IMR-90 (cell line): ENCODE measurements around the gene ZNF559. TPM values are rescaled to one million over a fixed set of nuclear protein-coding genes. Genes with fewer than 3 reads are reported as not detected.
"Not testable (repeated sequence)": the region's sequence is repeated elsewhere in the genome, so short reads cannot be mapped to it uniquely, and the experiment has no call there.

Experiments used
- ATAC-seq: fragments of 200-7000 bp; cut with Tn5 transposase; 2 replicates; pipeline ENCODE4 v1.9.1; 2020; ENCODE audit warnings: low read depth, mild to moderate bottlenecking, moderate library complexity
- BruUV-seq: library from RNA; stranded (reverse); fragments of 400-500 nt; replicated peaks from 2 replicates; lab custom pipeline; 2021; lab: Mats Ljungman, UMichigan
- CTCF ChIA-PET: fragments of 300-600 bp; formaldehyde crosslinking; extraction: SDS; loops from one replicate; lab custom pipeline; 2021; ENCODE audit warnings: antibody characterized with exemption; lab: Yijun Ruan, JAX
- POLR2A ChIA-PET: fragments of 300-600 bp; sonication (Branson Sonifier 250); formaldehyde crosslinking; loops from one replicate; lab custom pipeline; 2022; ENCODE audit warnings: antibody characterized with exemption; ENCODE audit not compliant: unreplicated experiment; lab: Charles Lee
- DNase-seq: peaks from one replicate; pipeline ENCODE4 v3.0.0; 2013
- H2AFZ ChIP-seq: replicated peaks from 2 replicates; pipeline ENCODE3; 2013; ENCODE audit warnings: low read length, mild to moderate bottlenecking; ENCODE audit not compliant: poor library complexity
- H2AK5ac ChIP-seq: 2 replicates; pipeline ENCODE4 v1.6.1; 2013; ENCODE audit warnings: low read depth, low read length, inconsistent platforms
- H2AK9ac ChIP-seq: replicated peaks from 2 replicates; pipeline ENCODE3; 2013; ENCODE audit warnings: mild to moderate bottlenecking, low read depth, low read length, moderate library complexity; ENCODE audit not compliant: poor library complexity
- H2BK120ac ChIP-seq: 2 replicates; pipeline ENCODE4 v1.6.1; 2013; ENCODE audit warnings: low read depth, low read length, inconsistent platforms
- H2BK15ac ChIP-seq: 3 replicates; pipeline ENCODE4 v1.6.1; 2013; ENCODE audit warnings: low read depth, low read length, inconsistent platforms
- H2BK20ac ChIP-seq: 2 replicates; pipeline ENCODE4 v1.6.1; 2013; ENCODE audit warnings: low read depth, mild to moderate bottlenecking, inconsistent platforms, low read length, moderate library complexity
- H2BK5ac ChIP-seq: 2 replicates; pipeline ENCODE4 v1.6.1; 2013; ENCODE audit warnings: mild to moderate bottlenecking, low read depth, low read length, inconsistent platforms; ENCODE audit not compliant: poor library complexity, severe bottlenecking
- H3K14ac ChIP-seq: replicated peaks from 2 replicates; pipeline ENCODE4 v1.6.1; 2013; ENCODE audit warnings: low read depth, low read length, inconsistent platforms
- H3K18ac ChIP-seq: 2 replicates; pipeline ENCODE4 v1.6.1; 2013; ENCODE audit warnings: low read depth, low read length, control low read depth
- H3K23ac ChIP-seq: 2 replicates; pipeline ENCODE4 v1.6.1; 2013; ENCODE audit warnings: low read depth, low read length, inconsistent platforms
- H3K27ac ChIP-seq: 2 replicates; pipeline ENCODE4 v1.5.1; 2013; ENCODE audit warnings: mild to moderate bottlenecking, control low read depth, low read length; ENCODE audit not compliant: insufficient read depth
- H3K27me3 ChIP-seq: 2 replicates; pipeline ENCODE4 v1.6.1; 2013; ENCODE audit warnings: low read length; ENCODE audit not compliant: control insufficient read depth, insufficient read depth
- H3K36me3 ChIP-seq: 2 replicates; pipeline ENCODE4 v1.6.1; 2013; ENCODE audit warnings: low read length, mixed read lengths; ENCODE audit not compliant: control insufficient read depth, insufficient read depth
- H3K4ac ChIP-seq: 2 replicates; pipeline ENCODE4 v1.6.1; 2013; ENCODE audit warnings: low read depth, low read length, inconsistent platforms
- H3K4me1 ChIP-seq: 2 replicates; pipeline ENCODE4 v1.6.1; 2013; ENCODE audit warnings: low read length, mixed read lengths; ENCODE audit not compliant: control insufficient read depth, insufficient read depth
- H3K4me2 ChIP-seq: 2 replicates; pipeline ENCODE4 v1.6.1; 2013; ENCODE audit warnings: low read depth, mild to moderate bottlenecking, control low read depth, low read length, moderate library complexity
- H3K4me3 ChIP-seq: 2 replicates; pipeline ENCODE4 v1.5.1; 2013; ENCODE audit warnings: low read depth, mild to moderate bottlenecking, control low read depth, low read length, moderate library complexity; ENCODE audit not compliant: insufficient read depth
- H3K56ac ChIP-seq: 2 replicates; pipeline ENCODE4 v1.6.1; 2013; ENCODE audit warnings: low read length, inconsistent platforms; ENCODE audit not compliant: insufficient read depth; ENCODE audit errors: extremely low read depth
- H3K79me1 ChIP-seq, 2 experiments: 2 replicates each; pipeline ENCODE4 v1.6.1; 2013; ENCODE audit warnings: low read length in 2 of 2, inconsistent platforms in 1 of 2, low read depth in 1 of 2
- H3K9ac ChIP-seq: 2 replicates; pipeline ENCODE4 v1.6.1; 2013; ENCODE audit warnings: low read depth, low read length, control low read depth
- H3K9me1 ChIP-seq: 2 replicates; pipeline ENCODE4 v1.6.1; 2013; ENCODE audit warnings: low read length, inconsistent platforms; ENCODE audit not compliant: insufficient read depth
- H3K9me3 ChIP-seq: 2 replicates; pipeline ENCODE4 v1.6.1; 2013; ENCODE audit warnings: low read length; ENCODE audit not compliant: control insufficient read depth, insufficient read depth
- H4K20me1 ChIP-seq: 2 replicates; pipeline ENCODE4 v1.6.1; 2013; ENCODE audit warnings: low read length, inconsistent platforms; ENCODE audit not compliant: insufficient read depth
- H4K5ac ChIP-seq: 2 replicates; pipeline ENCODE4 v1.6.1; 2013; ENCODE audit warnings: mild to moderate bottlenecking, low read depth, low read length, control low read depth
- H4K8ac ChIP-seq, 2 experiments: 2 replicates each; pipeline ENCODE4 v1.6.1; 2013; ENCODE audit warnings: low read depth in 2 of 2, low read length in 2 of 2, control low read depth in 1 of 2, inconsistent platforms in 1 of 2
- H4K91ac ChIP-seq: 2 replicates; pipeline ENCODE4 v1.6.1; 2013; ENCODE audit warnings: low read depth, low read length, inconsistent platforms; ENCODE audit not compliant: insufficient read depth
- WGBS, 2 experiments: methylation state at CpG; one replicate each; pipeline versions ENCODE4 v1.1.5 to v1.1.7; 2013; ENCODE audit warnings: missing lambda C conversion rate in 2 of 2; ENCODE audit not compliant: insufficient read length in 1 of 2; ENCODE audit errors: extremely low coverage in 2 of 2; 5-methylcytosine and 5-hydroxymethylcytosine counted together
- dilution Hi-C: fragments of 300-500 bp; cut with HindIII; formaldehyde crosslinking; loops from one replicate; pipeline ENCODE4 v1.14.3; 2018; ENCODE audit warnings: low sequenced_read_pairs; ENCODE audit not compliant: unreplicated experiment
- in situ Hi-C: fragments of 300-500 bp; cut with MboI; formaldehyde crosslinking; loops from 3 replicates; pipeline ENCODE4 v1.14.3; 2019; ENCODE audit warnings: low sequenced_read_pairs, inconsistent platforms, mixed read lengths
- intact Hi-C: fragments of 100-400 bp; cut with micrococcal nuclease; formaldehyde crosslinking; loops from 2 replicates; pipeline ENCODE4 v1.10.0; 2022
- polyA plus RNA-seq, 3 experiments: library from polyadenylated mRNA; depleted of rRNA; stranded (reverse); fragments of >200 nt; gene quantifications; 2 replicates each; pipeline ENCODE4 v1.2.3, GENCODE V29; 2012; ENCODE audit warnings: low replicate concordance in 1 of 3
- total RNA-seq: library from RNA; depleted of rRNA; stranded (reverse); fragments of >200 nt; gene quantifications from 2 replicates; pipeline ENCODE4 v1.2.3, GENCODE V29; 2012

ZNF559 gene
- total and polyA plus RNA-seq, 2 of the 4 experiments (the other 2 are of a cell fraction): 8.8 to 9.9 TPM

DNA sequence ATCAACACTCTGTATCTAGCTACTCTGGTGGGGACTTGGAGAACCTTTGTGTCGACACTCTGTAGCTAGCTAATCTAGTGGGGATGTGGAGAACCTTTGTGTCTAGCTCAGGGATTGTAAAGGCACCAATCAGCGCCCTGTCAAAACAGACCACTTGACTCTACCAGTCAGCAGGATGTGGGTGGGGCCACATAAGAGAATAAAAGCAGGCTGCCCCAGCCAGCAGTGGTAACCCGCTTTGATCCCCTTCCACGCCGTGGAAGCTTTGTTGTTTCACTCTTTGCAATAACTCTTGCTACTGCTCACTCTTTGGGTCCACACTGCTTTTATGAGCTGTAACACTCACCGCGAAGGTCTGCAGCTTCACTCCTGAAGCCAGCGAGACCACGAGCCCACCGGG lies 1.8 kb upstream of the ZNF559 start:
- H2BK120ac ChIP-seq, H2AFZ ChIP-seq, H3K4me1 ChIP-seq, H3K9ac ChIP-seq, ATAC-seq, H3K27ac ChIP-seq, BruUV-seq, H3K18ac ChIP-seq, H2AK9ac ChIP-seq, H3K27me3 ChIP-seq, H3K79me1 ChIP-seq, H3K14ac ChIP-seq, dilution Hi-C loops, H3K56ac ChIP-seq, H2BK15ac ChIP-seq, H3K23ac ChIP-seq, H2BK20ac ChIP-seq, H4K91ac ChIP-seq, H3K9me1 ChIP-seq, POLR2A ChIA-PET, CTCF ChIA-PET, H4K5ac ChIP-seq, H4K20me1 ChIP-seq, H3K4me3 ChIP-seq, H2AK5ac ChIP-seq, intact Hi-C loops, H2BK5ac ChIP-seq, H4K8ac ChIP-seq, H3K4me2 ChIP-seq, H3K4ac ChIP-seq, DNase-seq, H3K36me3 ChIP-seq: not testable (repeated sequence)
- in situ Hi-C loops: loop anchor here (10.0 kb wide), 1 partner anchor 473 kb away; no protein-coding TSS in a partner anchor
- peaks cover 10% of the 10 kb centered on the region for H3K9me3 ChIP-seq
- 86% methylated on average over 4 of the region's 10 CpGs; no CpG with 5 or more reads in 1 of the 2 experiments for WGBS, 2 experiments
